HG03060 (cell line): Measurements from ENCODE around the gene YKT6.
"Not testable (repeated sequence)": the region's sequence is repeated elsewhere in the genome, so short reads cannot be mapped to it uniquely, and the experiment has no call there.

Source experiments
- ATAC-seq: cut with Tn5 transposase; IDR thresholded peaks from one replicate; pipeline ENCODE4 v1.9.1; 2021; ENCODE audit warnings: low read depth, moderate number of reproducible peaks; ENCODE audit not compliant: unreplicated experiment

Gene YKT6

DNA sequence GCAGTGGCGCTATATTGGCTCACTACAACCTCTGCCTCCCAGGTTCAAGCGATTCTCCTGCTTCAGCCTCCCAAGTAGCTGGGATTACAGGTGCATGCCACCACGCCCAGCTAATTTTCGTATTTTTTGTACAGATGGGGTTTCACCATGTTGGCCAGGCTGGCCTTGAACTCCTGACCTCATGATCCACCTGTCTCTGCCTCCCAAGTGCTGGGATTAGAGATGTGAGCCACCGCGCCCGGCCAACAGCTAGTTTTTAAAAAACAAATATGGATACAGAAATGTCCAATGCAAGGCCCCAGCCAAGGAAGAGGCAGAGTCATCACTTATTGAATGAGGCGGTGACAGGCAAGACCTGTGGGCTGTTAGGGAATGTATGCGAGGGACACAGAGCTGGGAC lies 28.9 kb upstream of the YKT6 start:
- ATAC-seq = not testable (repeated sequence)

DNA sequence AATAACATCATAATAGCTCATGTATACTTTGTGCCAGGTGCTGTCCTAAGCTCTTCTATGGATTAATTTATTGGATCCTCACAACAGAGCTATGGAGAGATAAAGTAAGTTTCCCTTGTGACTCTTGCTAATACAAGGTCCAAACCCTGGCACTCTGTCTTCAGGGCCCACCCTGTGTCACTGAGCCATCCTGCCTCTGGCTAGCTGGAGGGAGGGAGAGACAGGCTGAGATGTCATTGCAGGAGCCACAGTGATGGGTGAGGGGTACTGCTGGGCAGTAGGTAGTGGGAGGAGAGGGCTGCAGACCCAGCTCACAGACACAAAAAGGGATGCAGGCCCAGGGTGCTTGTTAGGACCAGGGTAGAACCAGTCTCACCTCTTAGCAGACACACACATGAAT lies 28.4 kb upstream of the YKT6 start:
- no peak for ATAC-seq

DNA sequence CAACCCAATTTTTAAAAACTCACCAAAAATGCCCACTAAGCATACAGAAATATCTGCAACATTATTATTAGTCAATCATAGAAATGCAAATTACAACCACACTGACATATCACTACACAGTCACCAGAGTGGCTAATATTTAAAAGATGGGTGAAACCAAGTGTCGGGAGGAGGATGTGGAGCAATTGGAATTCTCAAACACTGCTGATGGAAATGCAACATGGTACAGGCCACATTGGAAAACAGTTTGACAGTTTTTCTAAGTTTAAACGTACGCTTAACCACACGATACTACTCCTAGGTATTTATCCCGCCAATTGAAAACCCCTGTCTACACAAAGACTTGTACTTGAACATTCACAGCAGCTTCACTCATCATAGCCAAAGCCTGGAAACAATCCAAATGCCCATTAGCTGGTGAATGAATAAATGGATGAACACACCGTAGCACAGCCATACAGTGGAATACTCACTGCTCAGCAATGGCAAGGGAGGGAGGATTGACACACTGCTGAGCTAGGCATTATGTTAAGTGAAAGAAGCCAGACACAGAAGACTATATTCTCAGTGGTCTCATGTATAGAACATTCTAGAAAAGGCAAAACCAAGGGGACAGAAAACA lies 27.9 kb upstream of the YKT6 start:
- ATAC-seq = no peak

DNA sequence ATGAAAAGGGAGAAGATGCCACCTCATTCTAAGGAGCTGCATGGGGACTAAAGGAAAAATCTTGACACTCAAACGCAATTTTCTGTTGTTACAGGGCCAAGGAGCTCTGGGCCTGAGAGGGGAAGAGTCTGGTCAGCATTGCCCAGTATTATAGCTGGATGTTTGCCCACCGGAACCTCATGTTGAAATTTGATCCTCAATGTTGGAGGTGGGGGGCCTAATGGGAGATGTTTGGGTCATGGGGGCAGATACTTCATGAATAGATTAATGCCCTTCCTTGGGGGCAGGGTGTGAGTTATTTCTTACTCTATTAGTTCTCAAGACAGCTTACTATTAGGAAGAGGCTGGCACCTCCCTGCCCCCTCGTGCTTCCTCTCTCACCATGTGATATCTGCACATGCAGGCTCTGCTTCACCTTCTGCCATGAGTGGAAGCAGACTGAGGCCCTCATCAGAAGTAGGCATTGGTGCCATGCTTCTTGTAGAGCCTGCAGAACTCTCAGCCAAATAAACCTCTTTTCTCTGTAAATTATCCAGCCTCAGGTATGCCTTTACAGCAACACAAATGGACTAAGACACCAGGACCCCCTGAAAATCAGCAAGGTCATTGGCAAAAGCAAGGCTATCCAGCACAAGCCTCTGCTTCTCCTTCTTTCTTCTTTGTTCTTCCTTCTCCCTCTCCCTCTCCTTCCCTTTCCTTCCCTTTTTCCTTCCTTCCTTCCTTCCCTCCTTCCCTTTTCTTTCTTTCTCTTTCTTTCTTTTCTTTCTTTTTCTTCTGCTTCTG lies 26.7 kb upstream of the YKT6 start:
- no peak for ATAC-seq

DNA sequence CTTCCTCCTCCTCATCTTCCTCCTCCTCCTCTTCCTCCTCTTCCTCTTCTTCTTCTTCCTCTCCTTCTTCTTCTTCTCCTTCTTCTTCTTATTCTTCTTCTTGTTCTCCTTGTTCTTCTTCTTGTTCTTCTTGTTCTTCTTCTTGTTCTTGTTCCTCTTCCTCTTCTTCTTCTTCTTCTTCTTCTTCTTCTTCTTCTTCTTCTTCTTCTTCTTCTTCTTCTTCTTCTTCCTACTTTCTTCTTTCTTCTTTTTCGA lies 26.2 kb upstream of the YKT6 start:
- ATAC-seq = not testable (repeated sequence)

DNA sequence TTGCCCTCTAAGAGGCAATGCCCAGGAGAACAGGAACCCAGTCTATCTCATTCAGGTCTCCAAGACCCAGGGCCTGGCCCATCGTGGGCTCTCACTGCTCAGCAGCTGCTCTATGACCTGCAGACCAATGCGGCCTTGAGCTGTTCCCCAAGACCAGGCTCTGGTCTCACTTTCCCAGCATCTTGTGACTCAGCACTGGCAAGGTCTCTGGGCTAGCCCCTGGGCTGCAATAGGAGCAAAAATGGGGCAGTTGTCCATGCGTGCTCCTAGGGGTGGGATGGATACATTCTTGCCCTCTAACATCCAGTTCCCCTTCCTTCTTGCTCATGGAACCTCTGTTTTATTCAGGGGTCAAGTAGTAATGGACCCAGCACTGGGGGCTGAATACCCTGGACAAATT lies 25.0 kb upstream of the YKT6 start:
- ATAC-seq = no peak

DNA sequence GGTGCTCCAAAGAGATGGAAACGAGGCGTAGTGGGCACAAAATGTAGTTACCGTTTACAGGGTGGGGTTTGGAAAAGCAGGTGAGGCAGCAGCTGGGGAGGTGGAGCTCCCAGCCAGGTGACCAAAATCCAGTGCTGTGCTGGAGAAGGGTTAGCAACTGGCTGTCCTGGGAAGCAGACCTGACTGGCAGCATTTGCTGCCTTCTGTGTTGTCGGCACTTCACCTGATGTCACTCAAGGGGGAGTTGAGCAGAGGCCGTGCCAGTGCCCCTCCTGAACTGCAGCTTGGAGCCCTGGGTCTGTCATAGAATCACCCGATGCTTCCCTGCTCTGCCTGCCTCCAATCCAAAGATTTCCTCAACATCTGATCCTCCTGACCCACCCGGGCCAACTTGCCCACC lies 24.3 kb upstream of the YKT6 start:
- no peak for ATAC-seq

DNA sequence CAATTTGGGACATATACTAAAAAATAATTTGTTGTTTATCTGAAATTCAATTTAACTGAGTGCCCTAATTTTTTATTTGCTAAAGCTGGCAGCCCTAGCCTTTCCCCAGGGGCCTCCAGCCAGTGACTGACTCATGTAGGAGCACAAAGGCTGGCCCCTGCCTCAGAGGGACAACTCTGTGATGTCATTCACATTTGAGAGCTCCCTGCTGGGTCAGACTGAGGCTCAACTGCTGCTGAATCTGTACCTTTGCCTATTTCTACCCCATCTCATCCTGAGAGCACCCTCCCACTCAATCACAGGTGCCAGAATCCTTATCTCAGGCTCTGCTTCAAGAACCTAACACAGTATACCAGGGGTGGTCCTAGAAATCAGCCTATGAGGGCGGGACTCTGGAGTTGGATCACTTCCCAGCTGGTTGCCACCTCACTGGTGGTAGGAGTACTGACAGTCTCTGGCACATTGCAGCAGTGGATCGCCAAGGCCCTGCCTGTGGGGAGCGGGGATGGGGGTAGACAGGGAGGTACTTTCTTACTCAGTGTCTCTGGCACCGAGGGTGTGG lies 23.1 kb upstream of the YKT6 start:
- no peak for ATAC-seq

DNA sequence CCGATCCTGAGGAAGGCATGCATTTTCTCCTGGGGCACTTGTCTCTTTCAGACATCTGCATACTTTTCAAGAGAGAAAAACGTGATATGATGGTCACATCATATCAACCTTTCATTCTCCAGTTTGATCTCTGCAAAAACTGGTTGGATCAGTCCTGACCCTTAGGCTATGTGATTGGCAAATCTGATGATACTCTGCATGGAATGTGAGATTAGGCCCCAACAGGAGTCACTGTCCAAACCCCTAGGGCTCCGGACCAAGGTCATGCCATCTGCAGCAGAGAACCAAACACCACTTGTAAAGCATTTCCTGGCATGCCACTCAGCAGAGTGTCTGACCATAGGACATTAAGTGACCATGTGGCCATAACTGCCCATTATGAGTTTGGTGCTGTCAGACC lies 20.1 kb upstream of the YKT6 start:
- no peak for ATAC-seq

DNA sequence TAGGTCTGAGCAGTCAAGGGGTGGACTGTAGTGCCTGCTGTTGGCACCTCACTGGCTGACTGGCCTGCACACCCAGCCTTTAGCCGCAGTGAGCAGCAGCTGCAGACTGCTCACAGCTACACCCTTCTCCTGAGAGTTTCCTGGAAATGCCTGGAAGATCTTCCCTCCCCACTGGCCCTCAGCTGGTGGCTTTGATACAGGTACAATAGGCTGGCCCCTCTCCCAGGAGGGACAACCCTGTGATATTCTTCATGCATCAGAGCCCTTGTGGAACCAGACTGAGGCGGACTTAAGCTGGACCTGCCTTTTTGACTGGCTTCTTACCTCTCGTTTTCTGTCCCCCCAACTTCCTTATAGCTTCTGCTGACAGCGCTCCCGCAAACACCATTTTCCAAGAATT lies 18.0 kb upstream of the YKT6 start:
- no peak for ATAC-seq

DNA sequence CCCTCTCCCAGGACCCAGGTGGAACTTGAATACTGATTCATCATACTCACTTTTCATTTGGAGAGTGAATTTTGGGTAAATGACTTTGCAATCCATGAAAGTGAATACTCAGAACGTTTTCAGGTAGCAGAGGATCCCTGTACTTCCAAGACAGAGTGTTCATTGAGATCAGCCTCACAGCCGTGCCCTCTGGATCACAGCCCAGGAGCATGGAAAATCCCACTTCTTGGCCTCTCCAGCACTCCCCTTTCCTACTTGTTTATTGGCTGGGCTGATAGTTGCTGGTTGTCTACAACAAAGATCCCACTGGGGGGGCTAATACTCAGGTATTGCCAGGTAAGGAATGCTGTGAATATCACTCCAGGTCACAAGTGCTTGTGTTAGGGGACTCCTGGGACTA lies 17.4 kb upstream of the YKT6 start:
- no peak for ATAC-seq

DNA sequence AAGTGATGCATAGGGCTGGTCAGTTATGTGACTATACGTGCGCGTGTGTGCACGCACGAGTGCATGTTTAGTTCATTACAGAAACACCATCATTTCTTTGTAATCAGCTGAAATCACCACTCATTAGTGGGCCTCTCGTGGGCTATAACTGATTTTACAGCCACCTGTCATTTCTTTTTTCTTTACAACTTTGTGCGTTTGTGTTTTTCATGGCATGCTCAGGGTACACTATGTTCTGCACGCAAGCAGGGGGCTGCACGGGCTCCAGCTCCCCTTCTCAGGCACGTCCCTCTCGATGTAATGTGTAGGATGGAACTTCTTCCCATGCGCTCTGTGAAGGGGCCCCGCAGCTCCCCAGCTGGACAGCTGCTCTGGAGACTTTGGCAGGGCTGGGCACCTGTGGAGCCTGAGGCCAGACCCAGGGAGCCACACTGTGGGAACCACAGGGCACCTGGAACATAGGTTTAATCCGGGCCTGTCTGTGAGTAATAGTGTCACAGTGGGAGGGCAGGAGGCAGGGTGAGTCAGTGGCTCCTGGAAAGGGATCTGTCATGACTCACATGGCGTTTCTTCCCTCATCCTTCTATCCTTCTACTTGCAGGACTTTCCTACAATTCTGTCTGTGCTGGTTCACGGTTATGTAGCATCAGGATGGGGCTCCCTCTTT lies 16.4 kb upstream of the YKT6 start:
- ATAC-seq = no peak

DNA sequence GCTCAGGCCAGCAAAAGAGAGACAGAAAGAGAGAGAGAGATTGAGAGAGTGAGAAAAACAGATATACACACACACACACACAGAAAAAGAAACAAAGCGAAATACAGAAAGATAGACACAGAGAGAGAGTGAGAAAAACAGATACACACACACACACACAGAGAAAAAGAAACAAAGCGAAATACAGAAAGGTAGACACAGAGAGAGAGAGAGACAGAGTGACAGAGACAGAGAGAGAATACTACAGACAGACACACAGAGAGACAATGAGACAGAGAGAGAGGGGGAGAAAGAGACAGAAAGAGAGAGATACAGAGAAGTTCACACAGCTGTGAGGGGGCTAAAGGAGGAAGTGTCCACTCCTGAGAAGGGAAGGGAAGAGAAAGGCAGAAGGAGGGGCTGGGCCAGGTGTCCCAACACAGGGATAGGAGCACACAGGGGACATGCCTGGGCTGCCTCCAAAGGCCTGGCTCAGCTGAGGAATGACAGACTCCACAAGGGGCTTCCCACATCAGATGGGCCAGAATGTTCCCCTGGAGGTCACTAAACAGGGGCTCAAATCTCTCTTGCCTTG lies 15.8 kb upstream of the YKT6 start:
- ATAC-seq = no peak

DNA sequence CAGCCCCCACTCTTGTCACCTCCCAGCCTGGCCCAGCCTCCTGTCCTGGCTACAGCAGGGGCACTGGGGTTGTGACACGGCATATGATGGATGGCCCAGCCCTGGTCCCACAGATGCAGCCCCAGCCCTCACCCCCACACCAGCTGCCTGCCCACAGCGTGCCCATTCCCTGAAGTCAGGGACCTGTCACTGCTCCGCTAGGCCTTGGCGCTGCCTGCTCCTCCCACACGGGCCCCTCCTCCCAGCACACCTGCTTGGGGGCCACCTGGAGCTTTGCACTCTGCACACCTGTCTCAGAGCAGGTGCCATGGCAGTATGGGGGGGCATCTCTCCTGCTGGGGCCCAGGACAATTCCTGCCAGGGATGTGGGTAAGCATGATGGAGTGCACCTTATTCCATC lies 15.0 kb upstream of the YKT6 start:
- no peak for ATAC-seq

DNA sequence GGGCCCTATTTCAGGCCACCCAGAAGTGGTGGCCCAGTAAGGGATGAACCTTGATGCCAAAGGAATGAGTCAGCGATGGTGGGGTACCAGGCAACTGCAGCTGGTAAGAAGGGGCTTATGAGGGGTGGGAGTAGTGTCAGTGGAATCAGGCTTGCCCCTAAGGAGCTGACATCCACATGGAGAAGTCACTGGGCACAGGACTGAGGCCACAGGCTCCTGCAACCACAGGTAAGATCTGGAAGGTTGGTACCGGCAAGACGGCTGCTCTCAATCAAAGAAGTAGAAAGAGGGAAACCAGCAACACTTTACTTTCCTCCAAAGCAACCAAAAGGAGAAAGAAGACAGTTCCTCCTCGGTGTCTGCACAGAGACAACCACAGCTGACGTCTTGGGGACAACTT lies 14.0 kb upstream of the YKT6 start:
- no peak for ATAC-seq

DNA sequence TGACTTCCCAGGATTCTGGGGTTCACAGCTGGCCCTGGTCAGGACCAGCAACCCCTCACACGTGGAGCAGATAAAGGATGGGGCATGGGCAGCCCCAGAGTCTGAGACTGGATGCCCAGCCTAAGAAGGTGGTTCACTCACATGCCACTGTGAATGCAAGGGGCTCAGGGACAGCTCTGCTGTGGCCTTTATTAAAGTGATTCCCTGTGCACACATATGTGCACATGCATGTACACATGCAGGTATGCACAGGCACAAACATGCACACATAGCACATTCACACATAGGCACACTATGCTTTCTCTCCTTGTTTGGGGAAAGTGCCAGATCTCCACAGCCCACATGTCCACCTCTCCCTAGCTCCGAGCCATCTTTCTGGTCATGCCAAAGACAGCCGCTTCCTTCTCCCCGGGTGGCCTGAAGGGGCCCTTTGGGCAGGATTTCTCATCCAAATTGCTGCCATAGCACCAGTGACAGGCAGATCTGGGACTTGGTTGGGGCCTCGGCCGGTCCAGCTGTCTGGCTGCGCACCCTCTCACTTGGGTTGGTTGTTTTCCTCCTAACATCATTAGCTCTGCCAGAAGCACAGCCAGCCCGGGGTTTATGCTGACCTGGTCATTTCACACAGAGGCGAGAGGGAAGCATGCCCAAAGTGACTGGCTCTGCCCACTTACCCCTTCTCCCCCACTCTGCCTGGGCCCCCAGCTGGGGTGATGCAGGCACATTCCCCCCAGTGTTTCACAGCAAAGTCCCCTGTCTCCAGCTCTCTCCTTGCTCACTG lies 13.0 kb upstream of the YKT6 start:
- no peak for ATAC-seq

DNA sequence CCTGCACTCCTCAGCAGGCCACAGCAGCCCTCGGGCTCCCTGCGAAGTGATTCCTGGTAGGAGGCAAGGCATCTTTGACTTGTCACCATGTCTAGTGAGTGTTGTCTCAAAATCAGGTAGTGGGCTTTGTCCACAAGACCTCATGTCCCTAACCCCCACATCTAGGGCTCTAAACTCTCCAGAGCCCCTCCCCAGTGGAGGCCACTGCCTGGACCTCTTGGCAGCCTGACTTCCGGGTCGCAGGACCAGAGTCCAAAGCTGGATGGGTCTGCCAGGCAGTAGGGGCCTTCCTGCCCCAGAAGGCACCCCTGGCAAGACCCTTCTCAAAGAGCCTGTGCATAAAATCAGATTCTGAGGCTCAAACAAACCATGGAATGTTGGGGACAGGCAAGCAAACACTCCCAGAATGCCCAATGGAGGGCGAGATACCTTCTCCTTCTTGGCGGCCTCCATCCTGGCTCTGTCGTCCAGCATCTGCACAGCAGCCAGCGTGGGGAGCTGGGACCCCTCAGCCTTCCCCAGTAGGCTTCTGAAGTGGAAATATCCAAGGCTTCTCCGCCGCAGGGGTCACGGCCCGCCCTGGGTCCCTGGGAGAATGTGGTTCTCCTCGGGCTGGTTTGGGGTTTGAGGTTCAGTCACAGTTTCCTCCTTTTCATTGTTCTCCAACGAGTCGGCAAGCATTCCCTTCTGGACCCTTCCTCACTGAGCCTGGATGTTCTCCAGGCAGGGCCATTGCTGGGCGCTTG lies 12.1 kb upstream of the YKT6 start:
- ATAC-seq = no peak

DNA sequence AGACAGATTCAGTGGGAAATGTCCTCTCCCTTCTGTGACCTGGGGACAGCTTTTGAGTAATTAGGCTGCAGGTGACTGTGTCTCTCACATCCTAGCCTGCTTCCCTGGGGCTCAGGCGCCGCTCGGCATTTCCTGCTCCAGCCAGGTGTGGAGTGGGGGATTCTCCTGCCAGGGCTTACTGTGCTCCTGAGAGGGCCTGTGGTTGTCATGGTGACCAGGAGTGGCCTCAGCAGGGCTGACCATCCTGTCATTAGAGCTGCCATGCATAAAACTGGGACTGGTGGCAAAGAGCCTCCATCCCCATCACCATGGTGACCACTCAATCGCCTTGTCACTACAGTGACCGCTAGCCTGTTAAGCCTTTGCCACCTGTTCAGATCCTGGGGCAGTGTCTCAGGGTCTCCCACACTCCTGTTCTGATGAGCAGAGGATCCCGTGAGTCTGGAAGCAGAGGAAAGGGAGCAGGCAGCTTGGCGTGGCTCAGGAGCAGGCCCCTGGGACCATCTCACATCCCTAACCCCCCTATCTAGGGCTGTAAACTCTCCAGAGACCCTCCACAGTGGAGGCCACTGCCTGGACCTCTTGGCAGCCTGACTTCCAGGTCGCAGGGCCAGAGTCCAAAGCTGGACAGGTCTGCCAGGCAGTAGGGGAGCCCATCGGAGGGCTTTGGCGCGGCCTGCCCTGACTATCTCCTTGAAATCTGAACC lies 11.3 kb upstream of the YKT6 start, which contains the start of gene GCK:
GCK (minus strand) TSS at position 154 of the 707 bp plus-strand sequence. CDS start 486 bp downstream, outside the sequence.
- no peak for ATAC-seq
